Trophoblast cell (in vitro differentiated cells and primary cell): ENCODE measurements around the gene USP7.
"Not testable (repeated sequence)": the region's sequence is repeated elsewhere in the genome, so short reads cannot be mapped to it uniquely, and the experiment has no call there.

Source experiments
- DNase-seq, 2 donors: peaks; one replicate each; pipeline ENCODE4 v3.0.0-alpha.2; 2016
- H2AFZ ChIP-seq: 2 replicates; pipeline ENCODE4 v1.6.1; 2013; ENCODE audit warnings: low read length, moderate library complexity, mild to moderate bottlenecking; ENCODE audit not compliant: insufficient read depth, poor library complexity
- H2AK5ac ChIP-seq: 2 replicates; pipeline ENCODE4 v1.6.1; 2013; ENCODE audit warnings: mild to moderate bottlenecking, low read length
- H2BK120ac ChIP-seq: 2 replicates; pipeline ENCODE4 v1.6.1; 2013; ENCODE audit warnings: low read length, mild to moderate bottlenecking, moderate library complexity; ENCODE audit not compliant: insufficient read depth, poor library complexity
- H2BK12ac ChIP-seq: 2 replicates; pipeline ENCODE4 v1.6.1; 2013; ENCODE audit warnings: mild to moderate bottlenecking, low read length, moderate library complexity
- H2BK5ac ChIP-seq: 2 replicates; pipeline ENCODE4 v1.6.1; 2013; ENCODE audit warnings: low read length, low read depth, moderate library complexity, mild to moderate bottlenecking; ENCODE audit not compliant: poor library complexity
- H3K14ac ChIP-seq: 2 replicates; pipeline ENCODE4 v1.6.1; 2013; ENCODE audit warnings: mild to moderate bottlenecking, low read length
- H3K18ac ChIP-seq: 2 replicates; pipeline ENCODE4 v1.6.1; 2013; ENCODE audit warnings: mild to moderate bottlenecking, low read length
- H3K23ac ChIP-seq: 2 replicates; pipeline ENCODE4 v1.6.1; 2013; ENCODE audit warnings: low read length
- H3K27ac ChIP-seq: 2 replicates; pipeline ENCODE4 v1.5.1; 2013; ENCODE audit warnings: low read depth, mild to moderate bottlenecking, inconsistent platforms, low read length, moderate library complexity
- H3K27me3 ChIP-seq: 2 replicates; pipeline ENCODE4 v1.6.1; 2013; ENCODE audit warnings: inconsistent platforms, mild to moderate bottlenecking, low read length, moderate library complexity; ENCODE audit not compliant: insufficient read depth
- H3K36me3 ChIP-seq, 2 experiments: 1 replicate in 1 of 2; 2 replicates in 1 of 2; pipeline ENCODE4 v1.6.1; 2013; ENCODE audit warnings: low read length in 2 of 2, mild to moderate bottlenecking in 2 of 2, moderate library complexity in 1 of 2; ENCODE audit not compliant: insufficient read depth in 2 of 2, control insufficient read depth in 1 of 2
- H3K4ac ChIP-seq: 2 replicates; pipeline ENCODE4 v1.6.1; 2013; ENCODE audit warnings: low read depth, mild to moderate bottlenecking, low read length, moderate library complexity
- H3K4me1 ChIP-seq, 2 experiments: 1 replicate in 1 of 2; 2 replicates in 1 of 2; pipeline ENCODE4 v1.6.1; 2013; ENCODE audit warnings: low read length in 2 of 2, mild to moderate bottlenecking in 2 of 2, moderate library complexity in 1 of 2; ENCODE audit not compliant: insufficient read depth in 2 of 2, control insufficient read depth in 1 of 2
- H3K4me2 ChIP-seq: 2 replicates; pipeline ENCODE4 v1.6.1; 2013; ENCODE audit warnings: inconsistent platforms, mild to moderate bottlenecking, low read length, moderate library complexity
- H3K4me3 ChIP-seq: 2 replicates; pipeline ENCODE4 v1.5.1; 2013; ENCODE audit warnings: mild to moderate bottlenecking, low read depth, low read length, inconsistent platforms
- H3K79me1 ChIP-seq: one replicate; pipeline ENCODE4 v1.6.1; 2013; ENCODE audit warnings: low read length
- H3K79me2 ChIP-seq: 2 replicates; pipeline ENCODE4 v1.6.1; 2013; ENCODE audit warnings: low read length, mild to moderate bottlenecking; ENCODE audit not compliant: control insufficient read depth, insufficient read depth, poor library complexity
- H3K9ac ChIP-seq: 2 replicates; pipeline ENCODE4 v1.6.1; 2013; ENCODE audit warnings: mild to moderate bottlenecking, low read length
- H3K9me3 ChIP-seq: 2 replicates; pipeline ENCODE4 v1.6.1; 2013; ENCODE audit warnings: low read depth, mild to moderate bottlenecking, control low read depth, inconsistent platforms, low read length; ENCODE audit not compliant: insufficient read depth
- H4K12ac ChIP-seq: 2 replicates; pipeline ENCODE4 v1.6.1; 2013; ENCODE audit warnings: low read depth, mild to moderate bottlenecking, low read length, moderate library complexity
- H4K8ac ChIP-seq: 2 replicates; pipeline ENCODE4 v1.6.1; 2013; ENCODE audit warnings: low read depth, mild to moderate bottlenecking, low read length, moderate library complexity
- H4K91ac ChIP-seq: one replicate; pipeline ENCODE4 v1.6.1; 2013; ENCODE audit warnings: low read depth, mild to moderate bottlenecking, low read length, moderate library complexity
- WGBS: extraction: QIAGEN DNeasy Blood & Tissue Kit; methylation state at CpG from one replicate; pipeline ENCODE4 v1.1.7; 2013; ENCODE audit warnings: missing lambda C conversion rate; ENCODE audit not compliant: insufficient read length, insufficient coverage; ENCODE audit errors: extremely low coverage; 5-methylcytosine and 5-hydroxymethylcytosine counted together

The USP7 gene

DNA sequence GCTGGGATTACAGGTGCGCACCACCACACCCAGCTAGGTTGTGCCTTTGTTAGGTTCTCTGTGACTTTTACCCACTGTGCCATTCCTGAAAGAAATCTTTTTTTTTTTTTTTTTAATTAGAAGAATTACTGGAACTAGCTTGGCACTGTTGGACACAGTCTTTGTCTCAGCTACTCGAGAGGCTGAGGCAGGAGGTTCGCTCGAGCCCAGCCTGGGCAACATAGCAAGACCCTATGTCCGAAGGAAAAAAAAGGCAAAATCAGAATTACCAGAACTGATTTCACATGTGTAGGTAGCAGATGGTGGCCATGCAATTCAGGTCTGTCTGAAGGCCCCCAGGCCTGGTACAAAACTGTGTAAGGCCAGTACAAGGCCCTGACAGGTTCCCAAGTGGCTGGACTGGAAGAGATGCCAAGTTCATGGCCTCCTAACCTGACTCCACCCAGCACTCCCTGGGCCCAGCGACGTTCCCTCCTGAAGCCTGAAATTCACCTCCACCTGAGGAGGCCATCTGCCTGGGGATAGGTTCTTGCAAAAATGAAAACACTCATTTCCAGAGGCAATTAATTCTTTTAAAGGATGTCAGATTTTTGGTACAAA, 117.9 kb downstream of the USP7 start:
- H2BK120ac ChIP-seq: no peak overlapping the region
- no peaks in the 10 kb centered on the region for H3K79me1 ChIP-seq
- peaks cover 2% of the 10 kb centered on the region for H3K79me2 ChIP-seq
- no peak overlapping the region for H2BK5ac ChIP-seq
- no peak overlapping the region for H2AFZ ChIP-seq
- WGBS: no CpG with 5 or more reads among the region's 7 CpGs
- no peaks in the 10 kb centered on the region for H3K9me3 ChIP-seq
- no peak overlapping the region for H3K4me3 ChIP-seq
- peaks cover under 1% of the 10 kb centered on the region in 2 experiments for H3K4me1 ChIP-seq
- no peak overlapping the region for H3K23ac ChIP-seq
- no peaks in the 10 kb centered on the region for H3K27me3 ChIP-seq
- no peak overlapping the region for H2AK5ac ChIP-seq
- H4K8ac ChIP-seq: no peak overlapping the region
- no peak overlapping the region for H3K18ac ChIP-seq
- H3K4ac ChIP-seq: no peak overlapping the region
- no peak overlapping the region for H4K91ac ChIP-seq
- H4K12ac ChIP-seq: no peak overlapping the region
- no peak overlapping the region for H2BK12ac ChIP-seq
- H3K36me3 ChIP-seq: peaks cover 36 to 40% of the 10 kb centered on the region in 2 experiments
- H3K27ac ChIP-seq: no peak overlapping the region
- no peak overlapping the region for H3K9ac ChIP-seq
- H3K14ac ChIP-seq: no peak overlapping the region
- DNase-seq: no peak
- H3K4me2 ChIP-seq: no peak overlapping the region

- H3K4me1 ChIP-seq, H4K12ac ChIP-seq, H3K27me3 ChIP-seq, H2BK12ac ChIP-seq, H3K4me2 ChIP-seq, H3K9me3 ChIP-seq, H3K4me3 ChIP-seq, H3K4ac ChIP-seq, H4K8ac ChIP-seq, H3K9ac ChIP-seq, H4K91ac ChIP-seq, H2AFZ ChIP-seq, H3K79me1 ChIP-seq, H3K27ac ChIP-seq, H3K14ac ChIP-seq, H3K23ac ChIP-seq, H3K18ac ChIP-seq, H2AK5ac ChIP-seq, H2BK5ac ChIP-seq, H2BK120ac ChIP-seq, H3K79me2 ChIP-seq, DNase-seq: not testable (repeated sequence)
- WGBS: no CpG with 5 or more reads among the region's 12 CpGs
- peaks cover 14 to 15% of the 10 kb centered on the region in 2 experiments for H3K36me3 ChIP-seq
Observed at GRCh38 chr16:8843296-8843695, 120.4 kb downstream of the USP7 start.
